IPS DF 6.9 (cell line): ENCODE data around the gene GPATCH2.

Experiments used
- DNase-seq: peaks from one replicate; pipeline ENCODE4 v3.0.0-alpha.2; 2013; ENCODE audit warnings: low read depth, low spot score
- H3K27ac ChIP-seq: one replicate; pipeline ENCODE4 v1.5.1; 2013; ENCODE audit warnings: low read length, control low read depth
- H3K27me3 ChIP-seq: 2 replicates; pipeline ENCODE4 v1.6.1; 2013; ENCODE audit warnings: mild to moderate bottlenecking, low read length; ENCODE audit not compliant: control insufficient read depth, insufficient read depth
- H3K36me3 ChIP-seq: 2 replicates; pipeline ENCODE4 v1.6.1; 2013; ENCODE audit warnings: low read length; ENCODE audit not compliant: control insufficient read depth, insufficient read depth
- H3K4me1 ChIP-seq: 2 replicates; pipeline ENCODE4 v1.6.1; 2013; ENCODE audit warnings: low read length; ENCODE audit not compliant: control insufficient read depth, insufficient read depth
- H3K4me3 ChIP-seq: 2 replicates; pipeline ENCODE4 v1.5.1; 2013; ENCODE audit warnings: mild to moderate bottlenecking, low read length
- H3K9me3 ChIP-seq: 2 replicates; pipeline ENCODE4 v1.6.1; 2013; ENCODE audit warnings: low read length, inconsistent platforms; ENCODE audit not compliant: control insufficient read depth, insufficient read depth
- WGBS: extraction: QIAGEN DNeasy Blood & Tissue Kit; methylation state at CpG from one replicate; pipeline ENCODE4 v1.1.7; 2013; ENCODE audit warnings: mixed read lengths, missing lambda C conversion rate; ENCODE audit not compliant: insufficient read length, insufficient coverage; 5-methylcytosine and 5-hydroxymethylcytosine counted together

Gene GPATCH2

DNA sequence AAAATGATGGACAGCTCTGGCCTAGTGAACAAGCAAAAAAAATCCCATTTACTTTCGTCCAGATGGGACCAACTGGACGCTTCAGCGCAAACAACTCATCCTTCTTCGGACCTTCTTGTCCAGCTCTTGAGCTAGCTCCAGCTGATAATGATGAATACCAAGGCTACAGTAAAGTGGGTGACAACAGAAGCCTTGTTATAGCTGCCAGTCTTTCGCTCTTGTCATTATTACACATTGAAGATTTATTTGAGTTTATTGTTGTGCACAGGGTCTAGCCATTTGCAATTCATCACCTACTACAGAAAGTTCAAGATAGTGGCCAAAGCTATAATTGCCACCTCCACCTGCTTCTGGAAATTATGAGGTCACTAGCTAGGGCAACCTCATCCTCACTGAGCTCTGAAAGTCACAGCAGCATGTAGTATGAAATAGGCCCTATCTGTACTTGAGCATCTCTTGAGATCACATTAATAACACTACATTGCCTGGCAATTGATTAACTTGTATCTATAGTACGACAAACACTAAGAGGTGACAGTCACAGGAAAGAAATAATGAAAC is 76.9 kb downstream of the GPATCH2 start:
- Histone ChIP-seq H3K4me1 (no peaks in the 10 kb centered on the region), H3K9me3 (no peaks in the 10 kb centered on the region), H3K27me3 (no peaks in the 10 kb centered on the region), H3K36me3 (no peaks in the 10 kb centered on the region), H3K4me3 (no peak overlapping the region), H3K27ac (no peak overlapping the region)
- no CpG with 5 or more reads among the region's 6 CpGs for WGBS
- DNase-seq: no peak

GRCh38 chr1:217552339-217552951 is 78.4 kb downstream of the GPATCH2 start:
- H3K4me1 ChIP-seq: no peaks in the 10 kb centered on the region
- H3K4me3 ChIP-seq: no peak overlapping the region
- H3K27me3 ChIP-seq: no peaks in the 10 kb centered on the region
- no peaks in the 10 kb centered on the region for H3K9me3 ChIP-seq
- DNase-seq: no peak
- H3K27ac ChIP-seq: no peak overlapping the region
- no peaks in the 10 kb centered on the region for H3K36me3 ChIP-seq
- no CpG with 5 or more reads among the region's 1 CpG for WGBS

- H3K27me3 ChIP-seq: no peaks in the 10 kb centered on the region
- H3K27ac ChIP-seq: no peak overlapping the region
- no peak overlapping the region for H3K4me3 ChIP-seq
- DNase-seq: no peak
- H3K4me1 ChIP-seq: no peaks in the 10 kb centered on the region
- no peaks in the 10 kb centered on the region for H3K9me3 ChIP-seq
- H3K36me3 ChIP-seq: no peaks in the 10 kb centered on the region
Measured at GRCh38 chr1:217542837-217543236, 88.1 kb downstream of the GPATCH2 start.

- Histone ChIP-seq H3K4me3 (no peak overlapping the region), H3K27me3 (no peaks in the 10 kb centered on the region), H3K9me3 (no peaks in the 10 kb centered on the region), H3K36me3 (no peaks in the 10 kb centered on the region), H3K4me1 (no peaks in the 10 kb centered on the region), H3K27ac (no peak overlapping the region)
- DNase-seq: no peak
- no CpG with 5 or more reads among the region's 9 CpGs for WGBS
Measured at GRCh38 chr1:217542136-217542777, 88.6 kb downstream of the GPATCH2 start.

- no peak overlapping the region for H3K27ac ChIP-seq
- no peaks in the 10 kb centered on the region for H3K27me3 ChIP-seq
- H3K9me3 ChIP-seq: no peaks in the 10 kb centered on the region
- H3K36me3 ChIP-seq: no peaks in the 10 kb centered on the region
- WGBS: no CpG with 5 or more reads among the region's 2 CpGs
- H3K4me3 ChIP-seq: no peak overlapping the region
- no peak for DNase-seq
- no peaks in the 10 kb centered on the region for H3K4me1 ChIP-seq
Measured at GRCh38 chr1:217540321-217540720, 90.6 kb downstream of the GPATCH2 start.

DNA sequence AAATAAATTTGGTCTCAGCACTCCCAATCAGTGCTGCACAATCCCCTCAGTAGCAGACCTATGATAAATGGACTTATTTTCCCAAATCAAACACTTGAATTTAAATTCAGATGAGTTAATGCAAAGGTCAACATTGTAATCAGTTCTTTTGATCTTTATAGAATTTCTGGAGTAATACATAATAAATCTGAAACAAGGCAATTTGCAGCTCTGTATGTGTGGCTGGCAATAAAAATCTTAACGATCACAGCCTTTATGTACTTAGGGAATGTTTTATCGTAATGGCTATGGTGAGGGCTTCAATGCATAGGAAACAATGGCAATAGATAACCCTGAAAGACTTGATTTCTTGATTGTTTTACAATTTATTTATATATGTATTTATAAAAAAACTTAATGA is 91.4 kb downstream of the GPATCH2 start:
- Histone ChIP-seq H3K27ac (no peak overlapping the region), H3K4me3 (no peak overlapping the region), H3K36me3 (no peaks in the 10 kb centered on the region), H3K9me3 (no peaks in the 10 kb centered on the region), H3K4me1 (no peaks in the 10 kb centered on the region), H3K27me3 (no peaks in the 10 kb centered on the region)
- no CpG with 5 or more reads among the region's 2 CpGs for WGBS
- DNase-seq: no peak

- no peak for DNase-seq
- Histone ChIP-seq H3K36me3 (no peaks in the 10 kb centered on the region), H3K27me3 (no peaks in the 10 kb centered on the region), H3K4me1 (no peaks in the 10 kb centered on the region), H3K9me3 (no peaks in the 10 kb centered on the region), H3K27ac (no peak overlapping the region), H3K4me3 (no peak overlapping the region)
- no CpG with 5 or more reads among the region's 9 CpGs for WGBS
Measured at GRCh38 chr1:217535601-217536377, 95.1 kb downstream of the GPATCH2 start.

GRCh38 chr1:217534566-217534965 is 96.3 kb downstream of the GPATCH2 start:
- Histone ChIP-seq H3K27ac (no peak overlapping the region), H3K27me3 (no peaks in the 10 kb centered on the region), H3K4me3 (no peak overlapping the region), H3K4me1 (no peaks in the 10 kb centered on the region), H3K36me3 (no peaks in the 10 kb centered on the region), H3K9me3 (no peaks in the 10 kb centered on the region)
- no peak for DNase-seq
- no CpG with 5 or more reads among the region's 1 CpG for WGBS

DNA sequence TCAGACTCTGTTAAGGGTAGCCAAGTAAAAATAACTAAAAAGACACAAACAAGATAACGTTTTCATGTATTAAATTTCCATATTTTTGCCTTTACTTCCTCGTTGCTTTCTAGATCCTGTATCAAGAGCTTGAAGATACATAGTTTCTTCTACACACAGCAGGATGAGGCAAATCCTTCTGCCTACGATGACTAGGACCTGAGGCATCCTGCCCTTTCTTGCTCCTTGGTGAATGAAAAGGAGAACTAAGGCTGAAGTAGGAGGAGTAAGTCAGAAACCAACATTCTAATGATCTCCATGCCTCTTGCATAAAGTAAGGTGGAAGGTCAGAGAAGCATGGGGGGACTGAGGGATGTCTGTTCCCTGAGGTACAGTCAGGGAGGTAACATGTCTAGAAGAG is 102.6 kb downstream of the GPATCH2 start:
- WGBS: no CpG with 5 or more reads among the region's 3 CpGs
- no peaks in the 10 kb centered on the region; the same call in 1 of the 2 replicates for H3K9me3 ChIP-seq

DNA sequence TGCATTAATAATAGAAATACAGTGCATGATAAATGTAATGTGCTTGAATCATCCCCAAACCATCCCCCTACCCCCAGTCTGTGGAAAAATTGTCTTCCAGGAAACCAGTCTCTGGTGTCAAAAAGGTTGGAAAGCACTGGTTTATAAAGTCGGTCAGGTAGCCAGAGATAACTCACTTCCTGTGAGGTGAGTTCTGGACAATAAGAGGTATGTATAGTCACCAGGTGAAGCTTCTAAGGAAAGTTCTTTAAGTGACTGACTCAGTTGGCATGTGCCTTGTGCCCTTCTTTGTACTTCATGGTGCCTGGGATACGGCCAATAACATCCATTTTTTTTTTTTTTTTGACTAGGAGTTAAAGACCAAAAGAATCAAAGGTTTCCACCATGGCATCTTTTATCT is 103.7 kb downstream of the GPATCH2 start:
- Histone ChIP-seq H3K9me3 (no peaks in the 10 kb centered on the region; the same call in 1 of the 2 replicates), H3K36me3 (no peaks in the 10 kb centered on the region), H3K4me3 (no peak overlapping the region), H3K27ac (no peak overlapping the region), H3K4me1 (no peaks in the 10 kb centered on the region), H3K27me3 (no peaks in the 10 kb centered on the region)
- WGBS: no CpG with 5 or more reads among the region's 2 CpGs
- no peak for DNase-seq

More for the DNA sequence above, 102.6 kb downstream of the GPATCH2 start:
- Histone ChIP-seq H3K4me1 (no peaks in the 10 kb centered on the region), H3K36me3 (no peaks in the 10 kb centered on the region), H3K27me3 (no peaks in the 10 kb centered on the region), H3K4me3 (no peak overlapping the region), H3K27ac (no peak overlapping the region)
- DNase-seq: no peak
